ENCODE results near the gene EXOC3L1.

The EXOC3L1 gene

GRCh38 chr16:67161595-67162058 is 28.3 kb downstream of the EXOC3L1 start:
- no peak for DNase-seq

DNA sequence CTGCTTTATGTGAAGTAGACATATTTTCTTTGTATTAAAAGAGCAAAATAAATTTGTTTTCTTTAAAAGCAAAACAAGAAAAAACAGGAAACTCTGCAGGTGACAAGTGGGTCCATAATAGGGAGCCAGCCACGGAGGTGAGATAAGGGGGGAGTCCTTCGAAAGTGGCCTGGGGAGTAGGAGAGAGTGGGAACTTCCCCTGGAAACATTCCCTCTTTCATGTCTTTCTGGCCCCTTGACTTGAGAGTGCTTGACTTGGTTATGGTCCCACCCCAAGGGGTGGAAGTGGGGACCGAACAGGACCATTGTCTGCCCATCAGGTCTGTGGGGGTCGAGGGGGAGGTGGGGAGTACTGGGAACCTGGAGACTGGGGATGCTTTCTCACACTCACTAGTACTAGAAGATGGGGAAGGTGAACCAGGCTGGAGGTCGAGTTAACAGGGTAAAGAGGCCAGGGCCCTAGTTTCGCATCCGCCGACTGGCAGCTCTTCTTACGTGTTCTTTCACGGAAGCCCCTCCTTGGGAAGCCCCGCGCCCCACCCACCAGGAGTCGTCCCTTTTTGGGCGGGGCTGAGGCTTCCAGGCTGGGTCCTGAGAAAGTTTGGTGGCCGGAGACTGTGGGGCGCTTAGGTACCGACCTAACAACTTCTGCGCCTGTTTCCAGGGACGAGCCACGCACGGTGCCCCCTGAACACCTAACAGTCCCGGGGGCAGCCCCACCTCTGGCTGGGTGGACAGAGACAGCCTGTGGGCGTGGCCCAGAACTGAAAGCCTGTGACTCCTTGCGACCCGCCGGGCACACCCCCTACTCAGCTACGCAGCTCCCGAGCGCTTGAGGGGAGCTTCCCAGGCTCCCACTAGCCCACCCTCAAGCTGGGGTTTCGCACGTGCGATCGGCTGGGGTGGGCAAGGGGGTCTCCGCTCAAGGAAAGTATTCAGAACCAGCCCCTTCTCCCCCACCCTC is 31.0 kb downstream of the EXOC3L1 start:
- no peak for DNase-seq

DNA sequence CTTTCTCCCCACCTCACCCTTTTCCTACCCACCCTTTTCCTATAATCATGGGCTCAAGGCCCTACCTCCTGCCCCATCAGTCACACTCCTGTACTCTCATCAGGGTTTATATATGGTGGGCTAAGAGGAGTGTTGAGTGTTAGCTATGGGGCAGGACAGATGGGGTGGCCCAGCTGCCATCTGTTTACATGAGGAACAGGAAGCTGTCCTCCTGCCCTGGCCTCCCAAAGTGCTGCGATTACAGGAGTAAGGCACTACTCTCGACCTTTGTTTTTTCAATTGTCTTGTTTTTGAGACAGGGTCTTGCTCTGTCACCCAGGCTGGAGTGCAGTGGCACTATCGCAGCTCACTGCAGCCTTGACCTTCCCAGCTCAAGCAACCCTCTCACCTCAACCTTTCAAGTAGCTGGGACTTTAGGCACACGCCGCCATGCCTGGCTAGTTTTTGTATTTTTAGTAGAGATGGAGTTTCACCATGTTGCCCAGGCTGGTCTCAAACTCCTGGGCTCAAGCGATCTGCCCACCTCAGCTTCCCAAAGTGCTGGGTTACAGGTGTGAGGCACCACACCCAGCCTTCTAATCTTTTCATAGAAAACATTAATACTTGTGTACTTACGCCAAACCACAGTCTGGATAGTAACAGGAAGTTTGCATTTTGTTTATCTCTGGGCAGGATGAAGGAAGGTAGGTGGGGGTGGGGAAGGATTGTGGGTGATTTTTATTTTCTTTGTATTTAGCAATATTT is 31.9 kb downstream of the EXOC3L1 start:
- DNase-seq = no peak

GRCh38 chr16:67157106-67157748 is 32.7 kb downstream of the EXOC3L1 start:
- no peak for DNase-seq

GRCh38 chr16:67156143-67156844 is 33.6 kb downstream of the EXOC3L1 start:
- no peak for DNase-seq

DNA sequence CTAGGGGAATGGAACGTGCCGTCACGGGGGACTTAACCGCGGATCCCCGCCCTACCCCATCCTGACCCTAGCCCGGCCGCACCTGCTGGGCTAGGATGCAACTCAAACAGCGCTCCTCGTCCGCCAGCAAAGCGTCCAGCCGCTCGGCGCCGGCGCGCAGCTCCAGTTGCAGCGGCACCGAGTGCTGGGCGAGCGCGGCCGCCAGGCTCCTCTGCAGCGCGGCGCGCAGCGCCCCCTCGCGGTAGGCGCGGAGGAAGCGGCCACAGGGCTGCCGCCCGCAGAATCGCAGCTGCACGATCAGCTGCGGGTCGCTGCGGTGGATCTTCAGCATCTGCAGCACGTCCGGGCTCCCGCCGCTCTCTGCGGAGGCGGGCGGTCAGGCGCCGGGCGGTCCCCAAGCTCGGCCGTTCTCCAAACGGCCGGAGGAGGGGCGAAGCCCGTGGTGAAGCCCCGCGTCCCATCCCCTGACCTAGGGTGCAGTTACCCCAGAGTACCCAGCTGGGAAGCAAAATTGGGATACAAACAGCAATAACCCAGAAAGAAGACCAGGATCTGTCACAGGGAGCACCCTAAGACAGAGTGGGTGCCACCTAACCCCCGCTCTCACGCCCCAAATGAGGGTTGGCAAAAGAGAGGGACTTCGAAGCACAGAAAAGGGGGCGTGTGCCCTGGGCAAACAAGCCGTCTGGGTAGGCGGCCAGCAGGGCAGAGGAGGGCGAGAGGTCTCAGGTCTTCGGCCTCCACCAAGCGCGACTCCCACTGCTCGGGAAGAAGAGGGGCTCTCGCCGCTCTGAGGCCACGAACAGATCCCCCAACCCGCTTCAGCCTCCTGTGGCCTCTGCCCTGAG is 34.4 kb downstream of the EXOC3L1 start:
- peak; percentile 72 for DNase-seq

DNA sequence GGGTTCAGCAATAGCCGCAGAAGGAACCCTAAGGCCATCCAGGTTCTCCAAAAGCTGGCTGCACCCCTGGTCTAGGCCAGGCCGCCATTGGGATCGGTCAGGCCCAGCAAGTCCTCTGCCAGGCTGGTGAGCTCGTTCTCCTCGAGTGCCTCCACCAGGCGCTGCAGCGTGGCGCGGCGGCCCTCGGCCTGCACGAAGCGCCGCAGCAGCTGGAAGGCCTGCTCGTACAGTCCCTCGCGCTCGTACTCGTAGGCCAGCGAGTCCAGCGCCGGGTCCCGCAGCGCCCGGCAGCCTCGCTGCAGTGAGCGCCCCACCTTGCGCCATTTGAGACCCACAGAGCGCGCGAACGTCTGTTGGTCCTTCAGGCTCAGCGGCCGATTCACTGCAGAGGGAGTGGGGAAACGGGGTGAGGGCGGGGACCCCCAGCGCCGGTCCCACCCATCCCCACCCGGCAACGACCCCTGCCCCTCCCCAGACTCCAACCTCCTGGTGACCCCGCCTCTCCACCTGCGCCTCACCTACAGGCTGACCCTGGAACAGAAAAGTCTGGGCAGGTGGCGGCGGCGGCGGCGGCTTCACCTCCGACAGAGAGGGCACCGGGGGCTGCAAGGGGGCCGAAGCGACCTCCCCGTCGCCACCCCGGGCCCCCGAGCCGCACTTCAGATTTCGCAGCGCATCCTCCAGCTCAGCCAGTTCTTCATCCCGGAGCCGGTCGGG is 35.2 kb downstream of the EXOC3L1 start:
- DNase-seq = no peak

DNA sequence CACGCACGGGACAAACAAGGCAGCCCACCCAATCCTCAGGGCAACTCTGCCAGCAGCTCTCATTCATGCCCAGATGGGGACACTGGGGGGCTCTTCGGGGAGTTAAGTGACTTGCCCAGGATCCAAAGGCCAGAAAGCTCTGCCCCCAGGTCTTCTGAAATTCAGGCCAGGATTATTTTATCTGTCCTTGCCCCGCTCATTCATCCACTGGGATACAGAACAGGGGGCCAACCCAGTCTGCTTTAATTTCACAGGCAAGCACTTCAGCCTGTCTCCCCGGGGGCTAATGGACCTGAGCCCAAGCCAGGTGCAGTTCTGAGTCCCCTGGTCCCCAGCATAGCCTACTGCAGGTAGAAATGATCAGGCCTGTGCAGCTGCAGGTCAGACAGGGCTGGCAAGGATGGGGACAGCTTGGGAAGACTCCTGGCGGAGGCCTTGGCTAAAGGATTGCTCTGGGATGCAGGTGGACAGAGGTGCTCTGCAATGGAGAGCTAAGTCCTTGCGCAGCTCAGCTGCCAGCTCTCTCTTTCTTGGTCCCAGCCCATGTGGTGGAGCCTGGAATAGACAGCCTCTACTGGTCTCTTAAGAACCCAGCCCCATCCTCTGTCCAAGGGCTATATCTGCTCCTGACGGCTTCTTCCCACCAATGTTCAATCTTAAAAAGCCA is 38.4 kb downstream of the EXOC3L1 start:
- no peak for DNase-seq

DNA sequence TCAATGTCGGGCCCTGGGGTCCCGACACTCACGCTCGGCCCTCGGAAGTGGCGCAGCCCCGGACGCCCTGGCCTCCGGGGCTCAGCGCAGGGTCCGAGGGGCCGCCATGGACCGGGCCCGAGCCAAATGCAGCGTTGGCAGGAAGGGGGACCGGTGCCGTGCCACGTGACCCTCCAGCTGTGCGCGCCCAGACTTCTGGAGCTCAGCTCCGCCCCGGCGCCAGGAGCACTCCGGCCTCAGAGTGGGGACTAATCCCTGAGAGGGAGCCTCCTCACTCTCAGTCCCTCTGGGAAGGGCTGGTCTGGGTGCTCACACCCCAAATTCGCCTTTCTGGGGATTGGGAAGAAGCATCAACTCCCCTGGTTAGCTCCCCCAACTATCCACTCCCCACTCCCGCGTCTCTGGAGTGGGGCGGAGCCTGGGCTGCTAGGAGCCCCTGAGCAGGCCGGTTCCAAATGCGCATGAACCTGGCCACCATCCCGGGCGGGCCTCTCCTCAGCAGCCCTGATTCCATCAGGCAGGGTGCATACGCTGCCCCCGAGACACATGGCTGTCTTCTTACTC is 39.0 kb downstream of the EXOC3L1 start, which contains the start of gene B3GNT9:
B3GNT9 (minus strand) TSS at position 166 of the 564 bp plus-strand sequence. CDS start 513 bp downstream, outside the sequence.
- DNase-seq = peak; percentile 80

DNA sequence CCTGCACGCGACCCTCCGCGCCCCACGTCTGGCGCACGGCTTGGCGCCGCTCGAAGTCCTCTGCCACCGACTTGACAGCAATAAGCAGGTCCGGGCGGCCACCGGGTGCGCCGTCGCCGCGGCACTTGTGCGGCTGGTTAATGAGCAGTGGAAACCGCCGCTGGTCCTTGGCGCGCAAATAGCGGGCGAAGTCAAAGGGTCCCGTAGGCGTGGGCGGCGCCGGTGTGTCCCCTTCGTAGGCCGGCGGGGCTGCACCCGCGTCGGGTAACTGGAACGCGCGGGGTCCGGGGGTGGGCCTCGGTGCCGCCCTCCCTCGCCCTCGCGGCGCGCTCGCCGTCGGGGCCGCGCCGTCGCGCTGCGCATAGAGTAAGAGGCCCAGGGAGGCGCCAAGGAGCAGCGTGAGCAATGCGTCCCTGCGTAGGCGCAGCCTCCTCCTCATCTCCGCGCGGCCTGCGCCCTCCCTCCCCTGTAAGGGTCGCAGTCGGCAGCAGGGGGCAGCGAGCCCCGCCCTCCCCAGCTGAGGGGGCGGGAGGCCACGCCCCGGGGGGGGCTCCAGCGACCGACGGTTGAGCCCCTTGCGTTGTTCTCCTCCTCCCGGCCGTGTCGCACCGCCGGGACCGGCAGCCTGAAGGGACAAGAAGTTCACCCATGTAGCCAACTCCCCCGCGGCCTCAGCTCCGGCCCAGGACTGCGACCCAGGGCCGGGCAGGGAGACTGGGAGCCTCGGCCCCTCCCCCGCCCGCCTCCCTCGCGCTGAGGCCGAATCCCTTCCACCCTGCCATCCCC is 39.7 kb downstream of the EXOC3L1 start:
- peak; percentile 46 for DNase-seq

- no peak for DNase-seq
Observed at GRCh38 chr16:67149276-67150046, 40.5 kb downstream of the EXOC3L1 start.

DNA sequence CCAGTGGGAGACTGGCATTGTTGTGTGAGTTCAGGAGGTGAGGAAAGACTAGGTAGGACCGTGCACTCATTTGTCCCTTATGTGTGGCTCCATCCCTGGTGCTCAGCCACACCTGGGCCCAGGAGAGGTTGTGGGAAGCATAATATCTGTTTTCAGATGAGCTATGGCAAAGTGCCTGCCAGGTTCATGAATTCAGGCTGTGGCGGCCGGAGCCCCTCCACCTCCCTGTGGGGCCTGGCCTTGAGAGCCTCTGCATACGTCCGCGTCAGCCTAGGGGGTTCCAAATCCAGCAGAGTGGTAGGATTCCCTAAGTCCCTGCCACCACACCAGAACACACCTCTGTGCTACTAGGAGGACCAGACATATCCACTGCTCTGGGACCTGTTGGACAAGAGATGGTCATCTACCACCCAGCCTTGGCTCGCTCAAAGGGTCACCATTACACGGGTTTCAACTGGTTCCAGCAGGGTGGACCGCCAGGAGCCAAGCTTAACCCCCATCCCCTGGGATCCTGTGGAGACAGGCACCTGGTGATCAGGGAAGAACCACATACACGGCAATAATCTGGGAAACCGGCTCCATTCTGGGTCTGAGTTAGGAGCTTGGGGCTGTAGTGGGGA is 41.2 kb downstream of the EXOC3L1 start:
- DNase-seq = no peak

GRCh38 chr16:67148221-67148620 is 41.7 kb downstream of the EXOC3L1 start:
- no peak for DNase-seq

- no peak for DNase-seq
Observed at GRCh38 chr16:67147437-67148140, 42.3 kb downstream of the EXOC3L1 start.

- peak; percentile 23 for DNase-seq
Observed at GRCh38 chr16:67146523-67147357, 43.2 kb downstream of the EXOC3L1 start.

DNA sequence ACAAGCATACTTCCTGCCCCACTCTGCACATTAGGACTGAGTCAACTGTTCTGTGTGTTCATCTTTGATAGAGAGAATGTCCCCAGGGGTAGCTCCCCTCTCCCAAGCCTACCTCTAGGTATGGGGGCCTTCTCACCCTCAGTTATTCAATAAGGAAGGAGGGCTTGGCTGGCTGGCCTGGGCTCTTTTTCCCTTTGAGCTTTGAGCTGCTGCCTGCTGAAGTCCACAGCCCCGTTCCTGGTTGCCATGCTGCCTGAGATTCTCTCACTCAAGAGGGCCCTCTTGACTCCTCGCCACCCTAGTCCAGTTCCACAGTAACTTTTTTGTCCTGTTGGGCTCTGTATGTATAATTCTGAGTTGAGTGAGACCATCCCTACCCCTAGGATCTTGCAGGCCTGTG is 44.2 kb downstream of the EXOC3L1 start:
- DNase-seq = no peak
